ENCODE measurements around the gene ANKRD16. TPM values are rescaled to one million over a fixed set of nuclear protein-coding genes. Genes with fewer than 3 reads are reported as not detected.

Gene ANKRD16
- polyA plus RNA-seq, 3 donors, result 1.4 to 2.9 (median 2.1) TPM

DNA sequence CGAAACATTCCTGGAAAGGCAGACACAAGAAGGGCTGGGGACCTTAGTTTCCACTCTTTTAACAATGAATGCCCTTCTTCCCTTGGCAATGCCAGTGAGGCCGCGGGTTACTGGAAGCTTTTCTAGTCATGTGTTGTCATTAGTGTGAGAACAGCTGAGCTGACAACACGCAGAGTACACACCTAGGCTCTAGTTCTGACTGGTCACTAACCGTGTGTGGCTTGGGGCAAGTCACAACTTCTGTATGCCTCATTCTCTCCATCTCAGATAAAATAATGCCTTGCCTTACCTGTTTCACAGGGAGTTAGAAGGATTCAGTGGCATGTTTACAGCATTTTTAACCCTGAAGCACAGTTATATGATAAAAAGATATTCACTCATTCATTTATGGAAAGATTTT, 32.1 kb upstream of the ANKRD16 start:
- no peaks in the 10 kb centered on the region for H3K9me3 ChIP-seq (replicated peaks in 1 of 2; ENCODE audit: control insufficient read depth in 1 of 2, insufficient read depth in 1 of 2, low read length in 2 of 2)
- H3K27ac ChIP-seq (ENCODE audit: low read depth in 1 of 2, low read length in 2 of 2), result no peak overlapping the region
- H3K27me3 Mint-ChIP-seq (ENCODE audit: low read depth in 3 of 3), result no peaks in the 10 kb centered on the region
- intact Hi-C loops (cut with micrococcal nuclease), result no loop called here
- no peak overlapping the region for H3K9ac ChIP-seq (ENCODE audit: insufficient read depth, low read length, poor library complexity, severe bottlenecking)
- H3K27ac Mint-ChIP-seq, result no peak overlapping the region
- H3K4me2 ChIP-seq (replicated peaks; ENCODE audit: extremely low read depth, low read length, poor library complexity, severe bottlenecking), result no peak overlapping the region
- H3K4me3 Mint-ChIP-seq, result no peak overlapping the region
- H4K20me1 ChIP-seq (ENCODE audit: insufficient read depth, low read length), result no peaks in the 10 kb centered on the region
- WGBS (ENCODE audit: insufficient coverage), result 100% methylated on average over 1 of the region's 5 CpGs
- DNase-seq, result no peak
- no peak overlapping the region for H2AFZ ChIP-seq (ENCODE audit: insufficient read depth, low read depth, low read length, poor library complexity, severe bottlenecking)
- H3K79me2 ChIP-seq (ENCODE audit: insufficient read depth, low read length), result no peaks in the 10 kb centered on the region
- H3K4me3 ChIP-seq (replicated peaks in 1 of 3; ENCODE audit: low read depth in 2 of 3, low read length in 3 of 3), result no peak overlapping the region
- peaks cover 91 to 97% of the 10 kb centered on the region in 2 donors for H3K36me3 ChIP-seq (replicated peaks in 1 of 2; ENCODE audit: control insufficient read depth in 1 of 2, insufficient read depth in 2 of 2, low read length in 2 of 2)
- H3K36me3 Mint-ChIP-seq, result peaks cover 86 to 97% of the 10 kb centered on the region in 2 donors
- H3K4me1 Mint-ChIP-seq, result no peaks in the 10 kb centered on the region
- H3K4me1 ChIP-seq (ENCODE audit: control insufficient read depth in 1 of 2, insufficient read depth in 2 of 2, low read length in 2 of 2), result no peaks in the 10 kb centered on the region
- TF ChIP-seq, protein P1, sequence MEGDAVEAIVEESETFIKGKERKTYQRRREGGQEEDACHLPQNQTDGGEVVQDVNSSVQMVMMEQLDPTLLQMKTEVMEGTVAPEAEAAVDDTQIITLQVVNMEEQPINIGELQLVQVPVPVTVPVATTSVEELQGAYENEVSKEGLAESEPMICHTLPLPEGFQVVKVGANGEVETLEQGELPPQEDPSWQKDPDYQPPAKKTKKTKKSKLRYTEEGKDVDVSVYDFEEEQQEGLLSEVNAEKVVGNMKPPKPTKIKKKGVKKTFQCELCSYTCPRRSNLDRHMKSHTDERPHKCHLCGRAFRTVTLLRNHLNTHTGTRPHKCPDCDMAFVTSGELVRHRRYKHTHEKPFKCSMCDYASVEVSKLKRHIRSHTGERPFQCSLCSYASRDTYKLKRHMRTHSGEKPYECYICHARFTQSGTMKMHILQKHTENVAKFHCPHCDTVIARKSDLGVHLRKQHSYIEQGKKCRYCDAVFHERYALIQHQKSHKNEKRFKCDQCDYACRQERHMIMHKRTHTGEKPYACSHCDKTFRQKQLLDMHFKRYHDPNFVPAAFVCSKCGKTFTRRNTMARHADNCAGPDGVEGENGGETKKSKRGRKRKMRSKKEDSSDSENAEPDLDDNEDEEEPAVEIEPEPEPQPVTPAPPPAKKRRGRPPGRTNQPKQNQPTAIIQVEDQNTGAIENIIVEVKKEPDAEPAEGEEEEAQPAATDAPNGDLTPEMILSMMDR (IDR thresholded peaks at IDR 0.05), result no peak
- H3K27me3 ChIP-seq (ENCODE audit: control insufficient read depth in 2 of 2, insufficient read depth in 2 of 2, low read length in 2 of 2), result no peaks in the 10 kb centered on the region
- no peaks in the 10 kb centered on the region for H3K9me3 Mint-ChIP-seq

DNA sequence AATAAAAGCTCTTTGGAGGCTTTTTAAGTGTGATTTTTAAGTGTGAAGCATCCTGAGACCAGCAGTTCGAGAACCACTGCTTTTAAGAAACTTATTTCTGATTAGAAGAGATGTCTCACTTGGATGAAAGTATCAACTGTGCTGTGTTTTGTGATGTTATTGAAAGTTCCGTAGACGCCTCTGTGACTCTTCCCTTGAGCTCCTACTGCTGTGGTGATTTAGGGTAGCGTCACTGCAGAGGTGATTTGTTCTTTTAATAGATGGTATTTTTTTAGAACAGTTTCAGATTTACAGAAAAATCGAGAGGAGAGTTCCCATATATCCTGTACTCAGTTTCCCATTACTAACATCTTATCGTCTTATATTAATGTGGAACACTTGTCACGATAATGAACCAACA, 29.9 kb upstream of the ANKRD16 start:
- WGBS (ENCODE audit: insufficient coverage), result 100% methylated on average over 1 of the region's 7 CpGs
- H3K27ac ChIP-seq (ENCODE audit: low read depth in 1 of 2, low read length in 2 of 2), result no peak overlapping the region
- no peak overlapping the region for H2AFZ ChIP-seq (ENCODE audit: insufficient read depth, low read depth, low read length, poor library complexity, severe bottlenecking)
- intact Hi-C loops (cut with micrococcal nuclease), result no loop called here
- Mint-ChIP-seq H3K4me1 (no peaks in the 10 kb centered on the region), H3K4me3 (no peak overlapping the region), H3K27me3 (ENCODE audit: low read depth in 3 of 3) (no peaks in the 10 kb centered on the region), H3K9me3 (no peaks in the 10 kb centered on the region), H3K36me3 (peaks cover 89 to 97% of the 10 kb centered on the region in 2 donors), H3K27ac (no peak overlapping the region)
- TF ChIP-seq, protein P1 (IDR thresholded peaks at IDR 0.05), result no peak
- no peaks in the 10 kb centered on the region for H4K20me1 ChIP-seq (ENCODE audit: insufficient read depth, low read length)
- H3K4me1 ChIP-seq (ENCODE audit: control insufficient read depth in 1 of 2, insufficient read depth in 2 of 2, low read length in 2 of 2), result no peaks in the 10 kb centered on the region
- H3K9me3 ChIP-seq (replicated peaks in 1 of 2; ENCODE audit: control insufficient read depth in 1 of 2, insufficient read depth in 1 of 2, low read length in 2 of 2), result no peaks in the 10 kb centered on the region
- H3K36me3 ChIP-seq (replicated peaks in 1 of 2; ENCODE audit: control insufficient read depth in 1 of 2, insufficient read depth in 2 of 2, low read length in 2 of 2), result peaks cover 93 to 99% of the 10 kb centered on the region in 2 donors
- H3K27me3 ChIP-seq (ENCODE audit: control insufficient read depth in 2 of 2, insufficient read depth in 2 of 2, low read length in 2 of 2), result no peaks in the 10 kb centered on the region
- no peak for DNase-seq
- no peak overlapping the region for H3K9ac ChIP-seq (ENCODE audit: insufficient read depth, low read length, poor library complexity, severe bottlenecking)
- H3K4me2 ChIP-seq (replicated peaks; ENCODE audit: extremely low read depth, low read length, poor library complexity, severe bottlenecking), result no peak overlapping the region
- no peak overlapping the region for H3K4me3 ChIP-seq (replicated peaks in 1 of 3; ENCODE audit: low read depth in 2 of 3, low read length in 3 of 3)
- no peaks in the 10 kb centered on the region for H3K79me2 ChIP-seq (ENCODE audit: insufficient read depth, low read length)

Measured in CD14-positive monocyte (primary cell).